Stimulated activated CD4-positive, alpha-beta T cell treated with anti-CD3 and anti-CD28 coated beads, Interleukin-1b, Interleukin-23, amount 100 ng/mL, for 48 hours (primary cell): ENCODE results near the gene ATRX.
"Not testable (repeated sequence)": the region's sequence is repeated elsewhere in the genome, so short reads cannot be mapped to it uniquely, and the experiment has no call there.

ENCODE experiments used
- DNase-seq: peaks from one replicate; pipeline ENCODE4 v3.0.0-alpha.2; 2020

ATRX gene

GRCh38 chrX:77603635-77604336 is 182.2 kb downstream of the ATRX start:
- DNase-seq, result no peak

GRCh38 chrX:77597511-77597910 is 188.5 kb downstream of the ATRX start:
- no peak for DNase-seq

- no peak for DNase-seq
Observed at GRCh38 chrX:77597090-77597489, 188.9 kb downstream of the ATRX start.

DNA sequence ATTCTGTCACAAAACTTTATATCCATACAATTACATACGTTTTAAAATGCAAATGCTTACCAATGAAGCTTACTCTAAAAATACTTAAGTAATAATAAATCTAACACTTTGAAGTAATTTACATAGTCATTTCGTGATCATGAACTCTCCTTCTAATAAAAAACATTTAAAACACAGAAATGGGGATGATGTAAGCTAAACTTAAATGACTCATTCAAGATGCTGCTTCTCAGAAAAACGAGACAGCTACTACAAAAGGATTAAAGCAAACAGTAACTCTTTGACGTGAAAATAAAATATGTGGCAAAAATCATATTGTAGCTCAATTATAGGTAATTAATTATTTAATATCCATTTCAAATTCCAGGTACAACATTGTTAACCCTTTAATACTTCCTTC is 190.2 kb downstream of the ATRX start:
- no peak for DNase-seq

DNA sequence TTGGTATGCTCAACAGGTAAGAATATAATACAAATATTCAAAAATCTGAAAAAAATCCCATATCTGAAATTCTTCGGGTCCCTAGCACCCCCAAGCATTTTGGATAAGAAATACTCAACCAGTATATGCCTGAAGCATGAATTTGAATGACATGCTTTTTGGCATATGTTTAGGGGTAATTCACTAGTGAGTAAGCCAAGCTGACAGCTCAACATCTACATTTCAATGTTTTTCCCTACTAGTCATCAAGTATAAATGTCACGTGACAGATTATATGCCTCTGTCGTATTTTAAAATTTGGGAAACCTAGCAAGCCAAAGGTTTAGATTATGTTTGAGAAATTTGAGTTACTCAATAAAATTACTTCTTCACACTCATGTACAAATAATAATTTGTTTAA is 213.7 kb downstream of the ATRX start:
- DNase-seq, result no peak

- no peak for DNase-seq
Observed at GRCh38 chrX:77565278-77565677, 220.7 kb downstream of the ATRX start.

DNA sequence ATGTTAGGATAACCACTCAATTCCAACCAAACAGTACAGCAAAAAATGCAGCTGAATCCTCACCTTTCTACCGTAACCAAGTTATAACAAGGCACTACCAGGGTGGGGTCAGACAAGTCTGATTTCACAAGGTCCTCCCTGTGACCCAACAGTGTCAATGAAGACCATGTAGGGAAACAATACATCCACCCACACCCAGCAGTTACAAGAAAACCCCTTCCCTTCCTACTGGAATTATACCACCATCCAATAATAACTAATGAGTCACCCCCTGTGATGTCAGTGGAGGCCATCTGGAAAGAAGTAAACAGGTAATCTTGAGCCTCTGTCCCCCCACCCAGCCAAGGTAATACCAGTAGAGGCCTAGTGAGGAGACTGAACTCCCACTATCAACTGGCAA is 221.2 kb downstream of the ATRX start:
- DNase-seq, result no peak

GRCh38 chrX:77561372-77561771 is 224.6 kb downstream of the ATRX start:
- no peak for DNase-seq

DNA sequence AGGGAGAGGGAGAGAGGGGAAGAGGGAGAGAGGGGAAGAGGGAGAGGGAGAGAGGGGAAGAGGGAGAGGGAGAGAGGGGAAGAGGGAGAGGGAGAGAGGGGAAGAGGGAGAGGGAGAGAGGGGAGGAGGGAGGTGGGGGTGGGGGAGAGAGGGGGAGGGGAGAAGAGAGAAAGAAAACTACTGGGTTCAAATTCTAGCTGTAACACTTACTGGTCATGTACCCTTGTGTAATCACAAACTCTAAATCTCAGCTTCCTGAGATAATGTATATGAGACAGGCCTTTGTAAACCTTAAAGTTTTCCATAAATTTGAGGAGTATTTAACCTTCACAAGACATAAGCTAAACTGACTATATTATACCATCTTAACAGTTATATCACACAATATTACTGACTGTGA is 229.7 kb downstream of the ATRX start:
- no peak for DNase-seq

- DNase-seq, result no peak
Observed at GRCh38 chrX:77548751-77549150, 237.3 kb downstream of the ATRX start.

DNA sequence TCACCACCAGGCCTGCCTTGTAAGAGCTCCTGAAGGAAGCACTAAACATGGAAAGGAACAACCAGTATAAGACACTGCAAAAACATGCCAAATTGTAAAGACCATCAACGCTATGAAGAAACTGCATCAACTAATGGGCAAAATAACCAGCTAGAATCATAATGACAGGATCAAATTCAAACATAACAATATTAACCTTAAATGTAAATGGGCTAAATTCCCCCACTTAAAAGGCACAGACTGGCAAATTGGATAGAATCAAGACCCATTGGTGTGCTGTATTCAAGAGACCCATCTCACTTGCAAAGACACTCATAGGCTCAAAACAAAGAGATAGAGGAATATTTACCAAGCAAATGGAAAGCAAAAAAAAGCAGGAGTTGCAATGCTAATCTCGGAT is 246.2 kb downstream of the ATRX start:
- DNase-seq, result not testable (repeated sequence)

DNA sequence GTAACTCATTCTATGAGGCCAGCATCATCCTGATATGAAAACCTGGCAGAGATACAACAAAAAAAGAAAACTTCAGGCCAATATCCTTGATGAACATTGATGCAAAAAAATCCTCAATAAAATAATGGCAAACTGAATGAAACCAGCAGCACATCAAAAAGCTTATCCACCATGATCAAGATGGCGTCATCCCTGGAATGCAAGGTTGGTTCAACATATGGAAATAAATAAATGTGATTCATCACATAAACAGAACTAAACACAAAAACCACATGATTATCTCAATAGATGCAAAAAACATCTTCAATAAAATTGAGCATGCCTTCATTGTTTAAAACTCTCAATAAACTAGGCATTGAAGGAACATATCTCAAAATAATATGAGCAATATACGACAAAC is 254.8 kb downstream of the ATRX start:
- not testable (repeated sequence) for DNase-seq

GRCh38 chrX:77528034-77528433 is 258.0 kb downstream of the ATRX start:
- DNase-seq, result no peak

DNA sequence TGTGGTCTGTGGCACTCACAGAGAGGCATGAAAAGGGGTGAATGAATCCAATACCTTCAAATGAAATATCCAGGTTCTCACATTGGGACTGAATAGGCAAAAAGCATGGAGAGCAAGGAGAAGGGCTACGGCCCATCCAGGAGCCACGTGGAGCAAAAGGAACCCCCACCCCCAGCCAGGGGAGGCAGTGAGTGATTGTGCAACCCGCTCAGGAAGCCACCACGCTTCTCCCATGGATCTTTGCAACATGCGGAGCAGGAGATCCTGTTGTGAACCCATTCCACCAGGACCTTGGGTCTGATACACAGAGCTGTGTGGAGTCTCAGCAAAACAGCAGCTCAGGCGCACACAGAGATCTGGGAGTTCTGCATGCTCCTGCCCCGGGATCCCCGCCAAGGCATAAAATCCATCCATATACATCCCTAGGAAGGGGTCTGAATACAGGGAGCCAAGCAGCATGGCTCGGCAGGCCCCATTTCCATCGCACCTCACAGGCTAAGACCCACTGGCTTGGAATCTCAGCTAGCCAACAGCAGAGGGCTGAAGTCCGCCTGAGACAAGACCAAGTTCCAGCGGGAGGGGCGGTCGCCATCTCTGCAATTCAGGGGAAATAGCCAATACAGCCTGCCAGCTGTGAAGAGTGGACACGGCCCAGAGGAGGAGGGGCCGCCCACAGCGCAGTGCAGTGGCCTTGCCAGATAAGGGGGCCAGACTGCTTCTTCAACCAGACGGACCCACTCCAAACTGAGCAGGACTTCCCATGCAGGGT is 258.6 kb downstream of the ATRX start:
- DNase-seq, result no peak

GRCh38 chrX:77519765-77520164 is 266.3 kb downstream of the ATRX start:
- no peak for DNase-seq

GRCh38 chrX:77514177-77514576 is 271.8 kb downstream of the ATRX start:
- no peak for DNase-seq

GRCh38 chrX:77510007-77510406 is 276.0 kb downstream of the ATRX start:
- no peak for DNase-seq

GRCh38 chrX:77505227-77505626 is 280.8 kb downstream of the ATRX start:
- no peak for DNase-seq

- no peak for DNase-seq
Observed at GRCh38 chrX:77502951-77503525, 283.0 kb downstream of the ATRX start.

GRCh38 chrX:77500164-77500563 is 285.9 kb downstream of the ATRX start:
- not testable (repeated sequence) for DNase-seq

- DNase-seq, result no peak
Observed at GRCh38 chrX:77493677-77494553, 292.1 kb downstream of the ATRX start.

DNA sequence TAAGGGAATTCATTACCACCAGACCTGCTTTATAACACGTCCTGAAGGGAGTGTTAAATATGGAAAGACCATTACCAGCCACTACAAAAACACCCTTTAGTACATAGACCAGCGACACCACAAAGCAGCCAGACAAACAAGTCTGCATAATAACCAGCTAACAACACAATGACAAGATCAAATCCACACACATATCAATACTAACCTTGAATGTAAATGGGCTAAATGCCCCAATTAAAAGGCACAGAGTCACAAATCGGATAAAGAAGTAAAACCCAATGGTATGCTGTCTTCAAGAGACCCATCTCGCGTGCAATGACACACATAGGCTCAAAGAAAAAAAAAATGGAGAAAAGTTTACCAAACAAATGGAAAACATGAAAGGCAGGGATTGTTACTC is 302.0 kb downstream of the ATRX start:
- DNase-seq, result no peak

DNA sequence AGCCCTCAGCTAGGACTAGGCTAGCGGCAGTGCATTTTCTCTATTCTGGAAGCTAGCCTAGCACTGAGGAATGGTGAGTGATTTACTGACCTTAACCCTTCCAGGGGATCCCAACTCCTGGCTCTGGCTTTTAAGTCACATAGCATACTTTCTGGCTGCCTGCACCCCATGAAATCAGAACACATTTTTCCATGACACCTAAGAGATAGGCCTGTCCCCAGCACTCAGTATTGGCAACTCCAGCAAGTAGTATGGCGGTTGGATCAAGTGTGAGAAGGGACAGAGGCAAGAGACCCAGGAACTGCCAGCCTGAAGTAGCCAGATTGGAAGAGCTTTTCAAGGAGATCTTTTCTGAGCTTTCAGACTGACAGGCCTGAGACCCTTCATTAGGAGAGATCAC is 330.6 kb downstream of the ATRX start:
- no peak for DNase-seq
